Upper lobe of left lung (tissue), 4 donors: Measurements from ENCODE around the gene C1orf159.

Experiments
- CTCF ChIP-seq, 6 experiments: fragments of 450-650 bp in 4 of 6; fragments of 200-600 bp in 2 of 6; sonication (generic) in 2 of 6; IDR thresholded peaks; one replicate each; pipeline ENCODE4 v1.5.1; 2016 to 2019; ENCODE audit warnings: antibody characterized with exemption in 6 of 6
- POLR2A ChIP-seq, 4 donors: fragments of 450-650 bp; IDR thresholded peaks; one replicate each; pipeline ENCODE4 v1.5.1; 2016 to 2017; ENCODE audit warnings: antibody characterized with exemption in 4 of 4, mild to moderate bottlenecking in 2 of 4
- POLR2AphosphoS5 ChIP-seq, 2 donors: sonication (generic); formaldehyde crosslinking; IDR thresholded peaks; one replicate each; pipeline ENCODE4 v1.5.1; 2017; ENCODE audit warnings: antibody characterized with exemption in 2 of 2

GRCh38 chr1:1082776-1083415, 33.0 kb downstream of the C1orf159 start:
- TF ChIP-seq CTCF (IDR thresholded peaks at IDR 0.05) (no peak), POLR2AphosphoS5 (IDR thresholded peaks at IDR 0.05) (no peak), POLR2A (IDR thresholded peaks at IDR 0.05) (no peak)
